ENCODE results near the gene HSPB8. TPM values are rescaled to one million over a fixed set of nuclear protein-coding genes. Genes with fewer than 3 reads are reported as not detected.

Gene HSPB8
- polyA plus RNA-seq, 1 donor from 2014 or later, result not detected

DNA sequence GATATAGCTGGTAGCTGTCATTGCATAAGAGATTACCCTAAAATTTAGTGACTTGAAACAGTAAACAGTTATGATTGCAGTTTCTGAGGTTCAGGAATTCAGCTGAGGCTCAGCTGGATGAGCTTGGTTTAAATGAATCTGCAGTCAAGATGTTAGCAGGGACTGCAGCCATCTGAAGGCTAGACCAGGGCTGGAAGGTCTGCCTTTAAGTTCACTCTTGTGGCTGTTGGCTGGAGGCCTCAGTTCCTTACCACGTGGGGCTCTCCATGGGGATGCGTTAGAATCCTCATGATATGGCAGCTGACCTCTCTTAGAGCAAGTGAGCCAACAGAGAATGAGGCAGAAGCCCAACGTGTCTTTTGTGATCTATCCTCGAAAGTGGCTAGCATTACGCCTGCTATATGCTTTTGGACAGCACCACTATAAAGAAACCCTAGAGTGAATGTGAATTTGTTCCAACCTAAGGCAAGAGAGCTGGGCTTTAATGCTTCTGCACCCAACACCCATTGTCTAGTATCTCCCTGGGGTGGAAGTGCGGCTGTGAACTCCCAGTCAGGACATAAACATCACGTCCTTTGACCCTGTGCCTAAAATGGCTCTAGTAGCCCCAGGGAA is 26.0 kb downstream of the HSPB8 start:
- no peaks in the 10 kb centered on the region for H3K9me3 ChIP-seq (ENCODE audit: low read length)
- no peaks in the 10 kb centered on the region for H3K36me3 ChIP-seq (ENCODE audit: insufficient read depth, low read length)
- peak overlapping the region; percentile 21 for H2AFZ ChIP-seq (ENCODE audit: low read depth, low read length)
- peak overlapping the region; percentile 48 for H3K9ac ChIP-seq (ENCODE audit: low read length)
- H3K27ac ChIP-seq (ENCODE audit: low read length), result peak overlapping the region; percentile 80
- TF ChIP-seq EP300 (conservative IDR thresholded peaks at IDR 0.05; ENCODE audit: poor library complexity, severe bottlenecking), result no peak
- no peak for TF ChIP-seq RAD21 (conservative IDR thresholded peaks at IDR 0.05)
- TF ChIP-seq, protein P1, sequence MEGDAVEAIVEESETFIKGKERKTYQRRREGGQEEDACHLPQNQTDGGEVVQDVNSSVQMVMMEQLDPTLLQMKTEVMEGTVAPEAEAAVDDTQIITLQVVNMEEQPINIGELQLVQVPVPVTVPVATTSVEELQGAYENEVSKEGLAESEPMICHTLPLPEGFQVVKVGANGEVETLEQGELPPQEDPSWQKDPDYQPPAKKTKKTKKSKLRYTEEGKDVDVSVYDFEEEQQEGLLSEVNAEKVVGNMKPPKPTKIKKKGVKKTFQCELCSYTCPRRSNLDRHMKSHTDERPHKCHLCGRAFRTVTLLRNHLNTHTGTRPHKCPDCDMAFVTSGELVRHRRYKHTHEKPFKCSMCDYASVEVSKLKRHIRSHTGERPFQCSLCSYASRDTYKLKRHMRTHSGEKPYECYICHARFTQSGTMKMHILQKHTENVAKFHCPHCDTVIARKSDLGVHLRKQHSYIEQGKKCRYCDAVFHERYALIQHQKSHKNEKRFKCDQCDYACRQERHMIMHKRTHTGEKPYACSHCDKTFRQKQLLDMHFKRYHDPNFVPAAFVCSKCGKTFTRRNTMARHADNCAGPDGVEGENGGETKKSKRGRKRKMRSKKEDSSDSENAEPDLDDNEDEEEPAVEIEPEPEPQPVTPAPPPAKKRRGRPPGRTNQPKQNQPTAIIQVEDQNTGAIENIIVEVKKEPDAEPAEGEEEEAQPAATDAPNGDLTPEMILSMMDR (IDR thresholded peaks at IDR 0.05; ENCODE audit: poor library complexity, severe bottlenecking), result no peak
- TF ChIP-seq POLR2AphosphoS5 (IDR thresholded peaks at IDR 0.05), result no peak
- no peak for TF ChIP-seq SMC3 (conservative IDR thresholded peaks at IDR 0.05; ENCODE audit: poor library complexity)
- TF ChIP-seq MXI1 (conservative IDR thresholded peaks at IDR 0.05; ENCODE audit: poor library complexity, severe bottlenecking), result no peak
- no peak for TF ChIP-seq EZH2 (IDR thresholded peaks at IDR 0.05; ENCODE audit: borderline replicate concordance, insufficient read depth, low read length, poor library complexity, severe bottlenecking)
- TF ChIP-seq TAF1 (IDR thresholded peaks at IDR 0.05; ENCODE audit: low read depth), result no peak
- TF ChIP-seq, protein P2, sequence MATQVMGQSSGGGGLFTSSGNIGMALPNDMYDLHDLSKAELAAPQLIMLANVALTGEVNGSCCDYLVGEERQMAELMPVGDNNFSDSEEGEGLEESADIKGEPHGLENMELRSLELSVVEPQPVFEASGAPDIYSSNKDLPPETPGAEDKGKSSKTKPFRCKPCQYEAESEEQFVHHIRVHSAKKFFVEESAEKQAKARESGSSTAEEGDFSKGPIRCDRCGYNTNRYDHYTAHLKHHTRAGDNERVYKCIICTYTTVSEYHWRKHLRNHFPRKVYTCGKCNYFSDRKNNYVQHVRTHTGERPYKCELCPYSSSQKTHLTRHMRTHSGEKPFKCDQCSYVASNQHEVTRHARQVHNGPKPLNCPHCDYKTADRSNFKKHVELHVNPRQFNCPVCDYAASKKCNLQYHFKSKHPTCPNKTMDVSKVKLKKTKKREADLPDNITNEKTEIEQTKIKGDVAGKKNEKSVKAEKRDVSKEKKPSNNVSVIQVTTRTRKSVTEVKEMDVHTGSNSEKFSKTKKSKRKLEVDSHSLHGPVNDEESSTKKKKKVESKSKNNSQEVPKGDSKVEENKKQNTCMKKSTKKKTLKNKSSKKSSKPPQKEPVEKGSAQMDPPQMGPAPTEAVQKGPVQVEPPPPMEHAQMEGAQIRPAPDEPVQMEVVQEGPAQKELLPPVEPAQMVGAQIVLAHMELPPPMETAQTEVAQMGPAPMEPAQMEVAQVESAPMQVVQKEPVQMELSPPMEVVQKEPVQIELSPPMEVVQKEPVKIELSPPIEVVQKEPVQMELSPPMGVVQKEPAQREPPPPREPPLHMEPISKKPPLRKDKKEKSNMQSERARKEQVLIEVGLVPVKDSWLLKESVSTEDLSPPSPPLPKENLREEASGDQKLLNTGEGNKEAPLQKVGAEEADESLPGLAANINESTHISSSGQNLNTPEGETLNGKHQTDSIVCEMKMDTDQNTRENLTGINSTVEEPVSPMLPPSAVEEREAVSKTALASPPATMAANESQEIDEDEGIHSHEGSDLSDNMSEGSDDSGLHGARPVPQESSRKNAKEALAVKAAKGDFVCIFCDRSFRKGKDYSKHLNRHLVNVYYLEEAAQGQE (IDR thresholded peaks at IDR 0.05; ENCODE audit: borderline replicate concordance), result no peak
- H3K4me2 ChIP-seq (ENCODE audit: low read length), result no peak overlapping the region
- no peaks in the 10 kb centered on the region for H3F3A ChIP-seq (ENCODE audit: insufficient read depth, low read length, poor library complexity, severe bottlenecking)
- no peaks in the 10 kb centered on the region for H3K9me2 ChIP-seq (ENCODE audit: insufficient read depth, low read length)
- no peaks in the 10 kb centered on the region for H3K79me2 ChIP-seq (replicated peaks; ENCODE audit: insufficient read depth, low read length)
- H3K4me3 ChIP-seq (ENCODE audit: low read length), result peak overlapping the region; percentile 10
- H3K27me3 ChIP-seq (ENCODE audit: insufficient read depth, low read depth, low read length), result no peaks in the 10 kb centered on the region
- H4K20me1 ChIP-seq (ENCODE audit: insufficient read depth), result no peaks in the 10 kb centered on the region

DNA sequence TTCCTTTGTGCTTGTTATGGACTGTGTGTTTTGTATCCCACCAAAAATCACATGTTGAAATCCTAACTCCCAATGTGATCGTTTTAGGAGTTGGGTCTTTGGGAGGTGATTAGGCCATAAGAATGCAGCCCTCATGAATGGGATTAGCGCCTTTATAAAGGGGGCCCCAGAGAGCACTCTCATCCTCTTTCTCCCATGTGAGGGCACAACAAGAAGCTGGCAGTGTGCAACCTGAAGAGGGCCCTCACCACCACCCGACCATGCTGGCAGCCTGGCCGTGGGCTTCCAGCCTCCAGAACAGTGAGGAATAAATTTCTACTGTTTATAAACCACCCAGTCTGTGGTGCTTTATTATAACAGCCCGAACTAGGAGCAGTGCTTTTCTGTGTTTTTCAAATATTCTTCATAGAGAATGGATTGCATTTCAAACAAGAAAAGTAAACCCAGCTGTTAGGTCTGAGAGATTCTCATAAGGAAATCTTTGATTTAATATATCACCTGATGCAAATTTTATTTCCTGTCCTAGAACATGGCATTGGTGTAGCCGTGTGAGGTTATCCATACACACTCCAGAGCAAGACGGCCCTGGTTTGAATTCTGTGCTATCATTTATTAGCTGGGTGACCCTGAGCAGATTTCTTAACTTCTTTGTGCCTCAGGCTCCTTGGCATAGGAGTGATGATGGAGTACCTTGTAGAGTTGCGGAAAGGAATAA is 27.8 kb downstream of the HSPB8 start:
- Histone ChIP-seq H4K20me1 (ENCODE audit: insufficient read depth) (no peaks in the 10 kb centered on the region), H3K79me2 (replicated peaks; ENCODE audit: insufficient read depth, low read length) (no peaks in the 10 kb centered on the region), H3K4me2 (ENCODE audit: low read length) (no peak overlapping the region), H3K27ac (ENCODE audit: low read length) (no peak overlapping the region), H3K9me3 (ENCODE audit: low read length) (no peaks in the 10 kb centered on the region), H3K9ac (ENCODE audit: low read length) (no peak overlapping the region), H3K4me3 (ENCODE audit: low read length) (no peak overlapping the region), H2AFZ (ENCODE audit: low read depth, low read length) (no peak overlapping the region), H3K9me2 (ENCODE audit: insufficient read depth, low read length) (no peaks in the 10 kb centered on the region), H3K36me3 (ENCODE audit: insufficient read depth, low read length) (no peaks in the 10 kb centered on the region), H3F3A (ENCODE audit: insufficient read depth, low read length, poor library complexity, severe bottlenecking) (no peaks in the 10 kb centered on the region), H3K27me3 (ENCODE audit: insufficient read depth, low read depth, low read length) (no peaks in the 10 kb centered on the region)
- TF ChIP-seq EP300 (conservative IDR thresholded peaks at IDR 0.05; ENCODE audit: poor library complexity, severe bottlenecking) (no peak), MXI1 (conservative IDR thresholded peaks at IDR 0.05; ENCODE audit: poor library complexity, severe bottlenecking) (no peak), EZH2 (IDR thresholded peaks at IDR 0.05; ENCODE audit: borderline replicate concordance, insufficient read depth, low read length, poor library complexity, severe bottlenecking) (no peak), RAD21 (conservative IDR thresholded peaks at IDR 0.05) (no peak), SMC3 (conservative IDR thresholded peaks at IDR 0.05; ENCODE audit: poor library complexity) (no peak), TAF1 (IDR thresholded peaks at IDR 0.05; ENCODE audit: low read depth) (no peak), POLR2AphosphoS5 (IDR thresholded peaks at IDR 0.05) (no peak)
- TF ChIP-seq, protein P1 (IDR thresholded peaks at IDR 0.05; ENCODE audit: poor library complexity, severe bottlenecking), result no peak
- TF ChIP-seq, protein P2 (IDR thresholded peaks at IDR 0.05; ENCODE audit: borderline replicate concordance), result no peak
